Stimulated activated CD8-positive, alpha-beta memory T cell treated with anti-CD3 and anti-CD28 coated beads, Interleukin-7, amount 100 ng/mL, for 48 hours (primary cell): ENCODE measurements around the gene RIPPLY1.

Experiments used
- DNase-seq, 2 donors: peaks; one replicate each; pipeline ENCODE4 v3.0.0-alpha.2; 2020; ENCODE audit warnings: low read depth in 1 of 2; ENCODE audit errors: extremely low read depth in 1 of 2

RIPPLY1 gene, protein sequence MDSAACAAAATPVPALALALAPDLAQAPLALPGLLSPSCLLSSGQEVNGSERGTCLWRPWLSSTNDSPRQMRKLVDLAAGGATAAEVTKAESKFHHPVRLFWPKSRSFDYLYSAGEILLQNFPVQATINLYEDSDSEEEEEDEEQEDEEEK

DNA sequence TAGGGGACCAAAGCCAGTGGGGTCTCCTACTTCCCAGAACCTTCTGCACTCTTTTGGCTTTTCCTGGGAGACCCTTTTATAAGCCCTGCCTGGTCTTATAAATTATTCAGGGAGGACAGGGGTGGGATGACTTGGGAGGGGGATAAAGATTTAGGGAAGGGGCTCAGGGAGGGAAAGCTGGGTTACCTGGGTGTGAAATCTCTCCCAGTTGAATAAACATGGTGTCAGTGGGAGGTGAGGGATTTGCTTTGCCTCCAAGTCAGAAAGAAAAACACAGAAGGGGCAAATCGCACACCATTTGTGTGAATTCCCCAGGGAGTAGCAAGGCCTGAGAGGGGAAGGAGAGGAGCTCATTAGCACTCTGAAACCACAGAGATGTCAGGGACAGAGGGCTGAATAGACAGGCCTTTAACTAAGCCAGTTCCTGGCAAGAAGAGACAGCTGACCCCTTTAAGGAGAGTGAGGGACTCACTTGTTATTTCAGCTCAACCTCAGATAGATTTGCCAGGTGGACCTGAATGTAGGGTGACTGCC is at the start of gene RIPPLY1:
RIPPLY1 (minus strand) TSS at position 51 of the 534 bp plus-strand sequence. CDS start 54 bp downstream, outside the sequence.
- DNase-seq = no peak

DNA sequence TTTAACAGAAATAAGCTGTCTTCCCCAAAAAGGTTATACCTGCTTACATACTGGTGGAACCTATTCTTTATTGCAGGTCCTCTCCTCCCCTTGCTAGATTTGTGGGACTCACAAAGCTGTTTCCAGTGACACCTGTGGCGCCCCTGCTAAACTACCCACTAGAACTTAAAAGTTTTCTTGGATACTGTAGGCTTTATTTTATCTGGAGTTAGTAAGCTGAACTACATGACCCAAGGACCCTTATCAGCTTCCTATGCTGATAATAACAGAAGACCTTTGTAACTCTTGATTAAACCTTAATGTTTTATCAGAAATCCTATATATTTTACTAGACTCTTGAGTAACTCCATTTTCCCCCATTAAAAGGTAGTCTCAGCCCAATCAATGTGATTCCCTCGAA is 49.4 kb upstream of the RIPPLY1 start:
- DNase-seq = no peak

DNA sequence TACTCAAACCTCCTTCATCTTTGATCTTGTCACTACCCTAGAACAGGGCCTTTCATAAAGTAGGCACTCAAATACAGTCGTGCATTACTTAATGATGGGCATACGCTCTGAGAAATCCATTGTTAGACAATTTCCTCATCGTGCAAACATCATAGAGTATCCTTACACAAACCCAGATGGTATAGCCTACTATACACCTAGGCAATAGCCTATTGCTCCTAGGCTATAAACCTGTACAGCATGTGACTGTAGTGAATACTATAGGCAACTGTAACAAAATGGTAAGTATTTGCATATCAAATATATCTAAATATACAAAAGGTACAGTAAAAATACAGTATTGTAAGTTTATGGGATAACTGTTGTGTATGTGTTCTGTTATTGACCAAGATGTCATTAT is 48.9 kb upstream of the RIPPLY1 start:
- DNase-seq = no peak

DNA sequence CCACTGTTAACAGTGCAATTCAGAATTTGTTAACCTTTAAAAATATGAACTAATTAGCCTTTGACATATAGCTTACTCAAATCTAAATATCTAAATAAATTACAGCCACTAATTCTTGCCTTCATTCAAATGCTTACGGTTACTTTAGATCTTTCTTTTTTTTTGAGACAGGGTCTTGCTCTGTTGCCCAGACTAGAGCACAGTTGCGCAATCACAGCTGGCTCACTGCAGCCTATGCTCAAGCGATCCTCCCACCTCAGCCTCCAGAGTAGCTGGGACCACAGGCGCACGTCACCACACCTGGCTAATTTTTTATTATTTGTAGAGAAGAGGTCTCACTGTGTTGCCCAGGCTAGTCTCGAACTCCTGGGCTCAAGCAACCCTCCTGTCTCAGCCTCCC is 48.1 kb upstream of the RIPPLY1 start:
- DNase-seq = no peak

DNA sequence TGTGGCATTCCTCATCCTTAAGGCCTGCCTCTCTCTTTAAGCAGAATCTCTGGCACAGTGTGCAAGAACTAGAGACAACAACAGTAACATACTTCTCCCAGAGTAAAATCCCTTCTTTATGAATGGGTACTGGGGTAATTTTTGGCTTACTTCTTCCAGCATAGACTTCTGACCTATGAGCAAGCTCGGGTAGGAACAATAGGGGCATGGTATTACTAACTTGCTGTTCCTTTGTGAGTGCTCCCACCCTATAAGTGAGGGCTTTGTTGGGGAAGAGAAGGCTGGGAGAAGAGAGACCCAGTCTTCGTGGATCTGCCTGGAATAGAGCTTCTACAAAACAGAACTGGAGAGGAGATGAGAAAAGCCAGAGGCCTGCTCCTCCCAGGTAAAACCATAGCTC is 47.2 kb upstream of the RIPPLY1 start:
- DNase-seq = no peak

DNA sequence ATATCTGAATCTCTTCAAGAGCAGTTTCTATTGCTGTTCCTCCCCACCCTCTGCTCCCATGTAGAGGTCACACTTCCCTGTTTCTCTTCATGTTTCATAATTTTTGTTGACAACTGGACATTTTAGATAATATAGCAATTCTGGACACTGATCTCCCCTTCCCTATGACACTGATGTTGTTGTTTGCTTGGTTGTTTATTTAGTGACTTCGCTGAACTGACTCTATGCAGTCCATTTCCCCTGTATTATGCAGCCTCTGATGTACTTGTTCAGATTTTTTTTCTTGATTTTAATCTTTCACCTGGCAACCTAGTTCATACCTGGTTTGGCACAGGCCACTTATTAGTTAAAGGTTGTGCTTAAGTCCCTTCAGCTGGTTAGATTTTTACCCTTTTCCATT is 46.2 kb upstream of the RIPPLY1 start:
- no peak for DNase-seq

DNA sequence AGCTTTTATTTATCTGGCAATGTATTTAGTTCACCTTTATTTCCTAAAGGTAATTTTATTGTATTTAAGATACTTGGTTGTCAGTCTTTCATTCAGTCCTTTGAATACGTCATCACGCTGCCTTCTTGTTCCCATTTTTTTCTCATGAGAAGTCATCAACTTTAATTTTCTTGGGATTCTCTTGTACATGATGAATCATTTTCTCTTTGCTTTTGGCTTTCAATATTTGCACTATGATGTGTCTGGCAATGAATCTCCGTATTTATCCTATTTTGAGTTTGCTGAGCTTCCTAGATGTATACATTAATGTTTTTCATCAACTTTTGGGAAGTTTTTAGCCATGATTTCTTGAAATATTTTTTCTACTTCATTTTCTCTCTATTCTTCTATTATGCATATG is 45.5 kb upstream of the RIPPLY1 start:
- no peak for DNase-seq

DNA sequence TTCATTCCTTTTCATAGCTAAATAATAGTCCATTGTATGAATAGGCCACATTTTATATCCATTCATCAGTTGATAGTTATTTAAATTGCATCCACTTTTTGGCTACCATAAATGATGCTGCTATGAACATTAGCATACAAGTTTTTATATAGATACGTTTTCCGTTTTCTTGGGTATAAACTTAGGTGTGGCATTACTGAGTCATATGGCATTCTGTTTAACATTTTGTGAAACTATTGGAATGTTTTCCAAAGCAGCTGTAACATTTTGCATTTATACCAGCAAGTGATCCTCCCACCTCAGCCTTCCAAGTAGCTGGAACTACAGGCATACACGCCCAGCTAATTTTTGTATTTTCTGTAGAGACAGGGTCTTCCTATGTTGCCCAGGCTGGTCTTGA is 43.3 kb upstream of the RIPPLY1 start:
- DNase-seq = no peak

DNA sequence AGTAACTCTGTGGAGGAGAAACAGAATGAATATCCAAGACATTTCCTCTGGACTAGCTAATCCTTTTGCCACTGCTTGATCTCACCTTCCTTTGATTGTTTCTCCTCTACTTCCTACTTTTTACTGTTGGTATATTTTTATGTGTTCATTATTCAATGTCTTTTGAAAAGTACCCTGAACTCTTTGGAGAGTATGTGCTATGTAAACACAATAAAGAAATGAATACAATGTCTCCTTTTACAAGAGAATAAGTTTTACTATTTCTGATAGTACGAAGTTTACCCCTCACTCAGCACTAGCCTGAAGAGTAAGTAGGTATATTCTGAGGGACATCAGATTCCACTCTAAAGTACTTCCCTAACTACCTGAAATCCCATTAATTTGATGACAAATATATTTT is 36.9 kb upstream of the RIPPLY1 start:
- DNase-seq = no peak

DNA sequence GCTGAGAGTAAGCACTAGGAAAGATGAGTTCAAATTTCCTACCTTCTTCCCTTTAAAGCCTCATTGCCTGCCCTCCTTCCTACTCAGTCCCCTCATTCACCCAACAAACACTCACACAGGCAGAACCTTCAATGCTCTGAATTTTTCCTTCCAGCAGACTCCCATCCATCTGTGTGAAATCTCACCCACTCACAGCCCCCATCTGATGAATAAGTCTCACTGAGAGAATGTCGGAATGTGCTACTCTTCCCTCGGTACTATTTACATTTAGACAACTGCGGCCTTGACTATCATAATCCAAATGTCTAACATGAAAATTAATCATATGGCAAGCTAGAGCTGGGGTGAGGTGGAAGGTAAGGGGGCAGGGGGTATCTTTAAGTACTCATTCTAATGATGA is 36.4 kb upstream of the RIPPLY1 start:
- no peak for DNase-seq

DNA sequence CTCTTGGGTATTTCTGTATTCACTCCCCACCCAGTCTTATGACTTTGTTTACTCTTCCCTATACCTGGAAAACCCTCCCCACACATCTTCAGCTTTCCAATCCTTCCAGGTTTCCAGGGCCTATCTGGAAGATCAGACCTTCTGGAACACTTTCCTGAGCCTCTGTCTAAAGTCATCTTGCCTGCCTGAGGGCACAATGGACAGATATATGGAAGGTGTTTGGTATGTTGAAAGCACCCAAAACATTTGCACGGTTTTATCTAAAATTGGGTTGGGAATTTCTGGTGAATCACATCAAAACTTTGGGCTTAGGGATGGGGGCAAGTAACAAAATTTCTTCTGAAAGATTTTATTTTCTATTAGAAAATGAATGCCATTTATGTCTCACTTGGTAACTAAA is 33.1 kb upstream of the RIPPLY1 start:
- no peak for DNase-seq

DNA sequence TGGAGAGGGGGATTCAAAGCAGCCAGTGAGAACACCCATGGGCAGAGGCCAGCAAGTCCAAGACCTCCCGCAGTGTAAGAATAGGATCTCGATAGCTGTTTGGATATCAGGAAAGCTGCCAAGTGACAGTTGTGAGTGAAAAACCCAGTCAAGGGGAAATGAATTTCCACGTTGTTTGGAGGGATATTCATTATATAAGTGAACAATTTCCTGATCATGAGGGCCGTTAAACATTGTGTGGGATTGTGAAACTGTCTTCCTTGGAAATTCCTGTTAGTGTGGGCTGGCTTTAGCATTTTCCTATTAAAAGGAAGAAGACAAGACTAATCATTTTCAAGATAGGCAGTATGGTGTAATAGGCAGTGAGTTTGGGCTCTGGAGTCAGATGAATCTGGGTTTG is 32.0 kb upstream of the RIPPLY1 start:
- DNase-seq = no peak

DNA sequence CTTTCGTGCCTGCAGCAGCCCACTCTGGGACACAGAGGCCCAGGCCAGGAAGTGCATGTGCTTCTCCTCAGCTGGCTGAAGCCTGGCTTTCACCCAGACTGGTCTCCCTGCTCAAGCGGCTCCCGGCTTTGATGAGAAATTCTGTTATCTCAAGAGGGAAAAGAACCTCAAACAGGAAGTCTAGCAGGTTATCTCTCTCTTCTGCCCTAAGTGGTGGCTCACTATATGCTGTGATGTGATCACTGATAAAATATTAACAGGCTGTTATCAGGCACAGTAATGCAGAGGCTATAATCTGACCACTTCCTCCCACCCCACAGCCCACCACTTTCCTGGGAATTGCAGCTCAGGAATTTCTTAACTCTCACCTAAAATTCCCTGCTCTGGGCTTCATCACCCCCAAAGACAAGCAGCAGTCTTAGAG is 30.4 kb upstream of the RIPPLY1 start:
- no peak for DNase-seq

DNA sequence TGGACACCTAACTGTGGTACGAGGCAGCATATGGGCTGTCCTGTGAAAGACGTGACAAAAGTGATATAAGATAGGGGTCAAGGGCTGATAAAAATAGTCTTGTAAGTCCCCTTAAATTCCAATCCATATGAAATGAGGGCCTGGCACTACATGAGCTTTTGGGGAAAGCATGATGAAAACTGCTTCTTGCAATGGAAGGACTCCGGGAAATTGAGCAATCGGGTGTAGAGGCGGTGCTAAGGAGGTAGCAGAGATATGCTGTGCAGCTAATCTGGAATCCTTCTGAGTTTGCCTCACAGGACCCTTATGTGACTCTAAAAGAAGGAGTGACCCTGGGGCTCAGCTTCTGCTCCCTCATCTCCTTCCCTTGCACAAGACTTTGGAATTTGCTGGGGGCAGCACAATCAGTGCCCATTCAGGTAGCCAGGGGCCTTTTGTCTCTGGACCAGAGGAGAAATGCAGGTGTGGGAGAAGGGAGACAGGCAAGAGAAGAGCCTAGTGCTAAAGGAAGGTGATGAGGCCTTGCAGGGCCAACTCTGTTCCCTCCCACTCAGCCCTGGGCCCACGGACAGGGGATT is 29.9 kb upstream of the RIPPLY1 start:
- DNase-seq = no peak

DNA sequence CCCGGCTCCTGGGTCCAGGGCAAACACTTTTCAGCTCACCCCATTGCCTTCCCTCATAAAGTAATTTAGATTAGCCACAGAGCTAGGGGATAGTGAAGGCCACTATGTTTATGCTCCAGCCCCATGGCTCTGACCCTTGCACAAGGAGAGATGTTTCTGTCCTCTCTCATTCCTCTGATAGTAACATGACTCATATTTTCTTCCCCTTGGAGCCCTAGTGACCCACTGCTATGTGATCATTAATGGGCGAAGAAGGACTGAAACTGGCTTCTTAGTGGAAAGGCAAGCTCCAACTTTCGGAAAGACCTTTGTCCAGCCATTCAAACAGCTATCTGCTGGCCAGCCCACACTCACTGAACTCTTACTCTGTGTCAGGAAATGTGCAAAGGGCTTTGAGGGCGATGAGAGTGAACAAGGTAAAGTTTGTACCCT is 29.4 kb upstream of the RIPPLY1 start:
- DNase-seq = no peak

DNA sequence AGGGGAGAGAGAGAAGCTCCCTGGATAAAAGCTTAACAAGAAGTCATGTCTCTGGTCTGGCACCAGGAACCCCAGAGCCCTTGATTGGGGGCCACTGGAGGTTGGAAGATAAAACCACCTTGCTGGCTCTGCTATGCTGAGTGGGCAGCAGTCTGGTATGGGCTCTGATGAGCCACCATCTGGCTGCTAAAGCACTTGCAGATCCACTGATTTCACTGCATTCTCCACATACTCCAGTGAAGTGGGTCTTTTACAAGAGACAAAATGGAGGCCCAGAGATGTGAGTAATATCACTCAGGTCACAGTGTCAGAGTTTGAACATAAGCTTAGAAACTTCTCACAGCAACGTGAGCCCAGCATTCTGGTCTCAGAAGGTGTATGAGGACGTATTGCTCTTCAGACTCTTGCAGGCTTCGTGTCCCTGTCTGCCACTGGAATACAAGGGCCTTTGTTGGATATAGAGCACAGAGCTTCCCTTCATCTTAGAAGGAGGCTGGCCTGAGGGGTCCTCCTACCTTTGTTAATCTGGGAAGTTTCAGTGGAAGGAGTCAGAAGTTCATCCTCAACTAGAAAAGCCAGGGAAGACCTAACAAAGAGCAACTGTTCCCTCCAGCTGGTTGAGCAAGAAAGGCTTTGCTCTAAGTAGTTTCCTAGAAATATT is 28.8 kb upstream of the RIPPLY1 start:
- DNase-seq = no peak

DNA sequence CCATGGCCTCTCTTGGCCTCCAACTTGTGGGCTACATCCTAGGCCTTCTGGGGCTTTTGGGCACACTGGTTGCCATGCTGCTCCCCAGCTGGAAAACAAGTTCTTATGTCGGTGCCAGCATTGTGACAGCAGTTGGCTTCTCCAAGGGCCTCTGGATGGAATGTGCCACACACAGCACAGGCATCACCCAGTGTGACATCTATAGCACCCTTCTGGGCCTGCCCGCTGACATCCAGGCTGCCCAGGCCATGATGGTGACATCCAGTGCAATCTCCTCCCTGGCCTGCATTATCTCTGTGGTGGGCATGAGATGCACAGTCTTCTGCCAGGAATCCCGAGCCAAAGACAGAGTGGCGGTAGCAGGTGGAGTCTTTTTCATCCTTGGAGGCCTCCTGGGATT is 25.1 kb upstream of the RIPPLY1 start:
- no peak for DNase-seq

DNA sequence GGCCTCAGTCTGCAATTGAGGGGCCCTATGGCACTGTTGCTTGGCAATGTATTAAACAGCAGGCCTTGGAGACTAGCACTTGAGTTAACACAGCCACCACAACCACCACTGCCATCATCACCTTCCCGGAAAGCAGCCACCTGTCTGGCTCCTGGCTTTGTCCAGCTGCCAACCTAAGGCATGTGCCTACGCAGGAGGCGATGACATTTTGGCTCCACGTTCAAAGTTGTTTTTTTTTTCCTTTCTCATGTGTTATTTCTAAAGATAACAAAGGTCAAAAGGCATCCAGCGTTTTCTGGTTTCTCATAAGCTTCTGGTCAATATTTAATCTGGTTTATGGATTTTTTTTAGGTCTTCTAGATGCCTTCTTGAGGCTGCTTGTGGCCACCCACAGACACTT is 24.6 kb upstream of the RIPPLY1 start:
- DNase-seq = no peak

DNA sequence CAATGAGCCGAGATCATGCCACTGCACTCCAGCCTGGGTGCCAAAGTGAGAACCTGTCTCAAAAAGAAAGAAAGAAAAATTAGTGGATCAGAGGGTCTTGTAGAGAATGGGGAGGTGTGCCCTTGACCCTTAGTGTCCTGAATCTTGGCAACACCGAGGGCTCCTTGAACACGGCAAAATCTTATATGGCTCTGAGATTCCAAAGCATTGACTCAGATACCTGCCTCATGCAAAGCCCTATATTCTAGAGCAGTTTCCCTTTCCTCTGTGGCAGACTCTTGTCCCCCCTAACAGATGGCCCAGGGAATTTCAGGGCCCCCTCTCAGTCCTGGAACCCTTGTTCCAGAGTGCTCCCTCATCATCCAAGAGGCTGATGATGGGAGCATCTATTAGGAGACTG is 23.9 kb upstream of the RIPPLY1 start:
- no peak for DNase-seq

DNA sequence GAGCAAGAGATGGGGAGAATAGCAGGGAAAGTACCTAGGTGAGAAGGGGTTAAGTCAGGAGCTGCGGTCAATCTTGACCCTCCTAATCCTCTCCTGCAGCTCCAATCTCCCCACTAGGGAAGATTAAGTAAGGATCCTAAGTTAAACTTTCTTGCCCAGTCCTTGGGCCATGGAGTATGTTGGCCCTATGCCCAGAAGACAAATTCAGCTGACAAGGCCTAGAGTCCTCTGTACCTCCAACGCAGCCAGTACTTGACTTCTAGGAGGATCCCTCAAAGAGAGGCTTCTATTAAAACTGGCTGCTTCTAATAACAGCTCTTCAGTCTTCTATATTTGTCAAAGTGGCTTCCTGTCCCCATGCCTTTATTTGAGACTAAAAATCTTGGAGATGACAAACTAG is 18.5 kb upstream of the RIPPLY1 start:
- DNase-seq = no peak

DNA sequence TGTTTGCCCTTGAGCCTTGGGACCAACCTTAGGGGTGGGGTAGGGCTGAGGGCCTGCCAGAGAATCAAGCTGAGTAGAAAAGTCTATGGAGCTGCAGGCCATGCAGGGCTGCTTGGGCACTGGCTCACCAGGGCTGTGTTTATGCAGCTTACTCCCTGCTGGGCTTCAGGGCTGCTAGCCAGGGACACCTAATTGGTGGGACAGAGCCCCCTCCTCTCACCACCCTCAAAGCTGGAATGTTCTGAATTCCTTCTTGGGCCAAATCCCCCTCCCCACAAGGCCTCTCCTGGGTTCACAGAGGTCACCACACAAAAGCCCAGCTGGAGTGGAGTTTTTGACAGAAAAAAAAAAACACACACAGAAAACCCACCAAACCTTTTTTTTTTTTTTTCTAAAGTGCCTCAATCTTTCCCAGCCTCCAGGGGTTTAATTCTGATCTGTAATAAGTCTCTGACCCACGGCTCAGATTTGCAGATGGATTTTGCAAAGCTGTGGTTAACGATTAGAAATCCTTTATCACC is 16.9 kb upstream of the RIPPLY1 start, which contains the start of gene CLDN2:
CLDN2 (plus strand) TSS at position 471 of the 521 bp plus-strand sequence. CDS start 7,827 bp downstream, outside the sequence.
- no peak for DNase-seq
